ENCODE results near the gene FKBP1B.
A peak's percentile ranks its signal among the peaks of the same experiment; 100 is the strongest.
"Not testable (repeated sequence)": the region's sequence is repeated elsewhere in the genome, so short reads cannot be mapped to it uniquely, and the experiment has no call there.

Gene FKBP1B

GRCh38 chr2:24073816-24074215, 24.3 kb downstream of the FKBP1B start:
- DNase-seq, result no peak

DNA sequence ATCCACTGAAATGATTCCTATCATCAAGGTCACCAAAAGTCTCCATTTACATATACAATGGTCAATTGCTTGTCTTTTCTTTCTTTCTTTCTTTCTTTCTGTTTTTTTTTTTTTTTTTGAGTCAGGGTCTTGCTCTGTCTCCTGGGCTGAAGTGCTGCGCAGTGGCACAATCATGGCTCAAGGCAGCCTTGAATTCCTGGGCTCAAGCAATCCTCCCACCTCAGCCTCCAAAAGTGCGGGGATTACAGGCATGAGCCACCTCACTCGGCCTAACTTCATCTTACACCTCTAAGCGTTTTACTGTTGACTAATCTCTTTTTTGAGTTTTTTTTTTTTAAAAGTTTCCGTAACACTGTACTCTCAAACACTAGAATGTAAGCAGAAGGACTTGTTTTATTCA, 25.7 kb downstream of the FKBP1B start:
- no peak for DNase-seq

- DNase-seq, result peak; percentile 99 to 100
Measured at GRCh38 chr2:24075915-24076848, 26.6 kb downstream of the FKBP1B start, which contains the start of gene SF3B6. Gene SF3B6, minus strand, starts transcription at chr2:24076326. Its CDS starts 97 bp downstream, at chr2:24076229.

- no peak for DNase-seq
Measured at GRCh38 chr2:24076849-24077534, 27.5 kb downstream of the FKBP1B start.

DNA sequence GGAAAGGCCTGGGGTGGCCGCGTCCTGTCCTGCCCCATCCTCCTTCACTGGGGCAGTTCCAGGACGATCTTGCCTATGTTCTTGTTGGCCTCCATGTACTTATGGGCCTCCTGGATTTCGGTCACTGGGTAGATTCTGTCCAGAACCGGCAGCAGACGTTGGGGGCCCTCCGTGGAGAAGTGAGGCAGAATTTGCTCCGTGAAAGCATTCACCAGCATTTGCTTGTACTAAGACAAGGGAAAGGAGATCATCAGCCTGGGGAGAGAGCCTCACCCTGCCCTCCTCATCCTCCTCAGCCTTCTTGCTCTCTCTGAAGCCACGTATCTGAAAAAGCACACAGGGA, 28.0 kb downstream of the FKBP1B start:
- DNase-seq, result no peak

DNA sequence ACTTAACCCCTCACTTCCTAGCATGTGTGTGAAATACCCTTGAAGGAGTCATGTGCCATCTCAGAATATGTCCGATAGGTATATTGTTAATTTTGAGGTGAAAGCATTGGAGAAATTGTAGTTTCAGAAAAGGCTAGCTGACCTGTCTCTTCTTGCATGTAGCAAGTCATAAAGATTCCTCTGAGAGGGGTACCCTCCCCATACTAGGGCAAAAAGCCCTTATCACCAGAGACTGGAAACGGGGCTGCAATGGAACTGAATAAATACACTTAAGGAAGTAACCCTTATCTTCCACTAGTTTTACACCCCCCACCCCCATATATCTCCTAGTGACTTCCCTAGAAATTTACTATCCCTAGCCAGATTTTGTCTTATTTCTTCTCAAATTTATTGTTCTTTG, 28.3 kb downstream of the FKBP1B start:
- no peak for DNase-seq

- peak; percentile 25 to 53 for DNase-seq
Measured at GRCh38 chr2:24080701-24081100, 31.2 kb downstream of the FKBP1B start.

DNA sequence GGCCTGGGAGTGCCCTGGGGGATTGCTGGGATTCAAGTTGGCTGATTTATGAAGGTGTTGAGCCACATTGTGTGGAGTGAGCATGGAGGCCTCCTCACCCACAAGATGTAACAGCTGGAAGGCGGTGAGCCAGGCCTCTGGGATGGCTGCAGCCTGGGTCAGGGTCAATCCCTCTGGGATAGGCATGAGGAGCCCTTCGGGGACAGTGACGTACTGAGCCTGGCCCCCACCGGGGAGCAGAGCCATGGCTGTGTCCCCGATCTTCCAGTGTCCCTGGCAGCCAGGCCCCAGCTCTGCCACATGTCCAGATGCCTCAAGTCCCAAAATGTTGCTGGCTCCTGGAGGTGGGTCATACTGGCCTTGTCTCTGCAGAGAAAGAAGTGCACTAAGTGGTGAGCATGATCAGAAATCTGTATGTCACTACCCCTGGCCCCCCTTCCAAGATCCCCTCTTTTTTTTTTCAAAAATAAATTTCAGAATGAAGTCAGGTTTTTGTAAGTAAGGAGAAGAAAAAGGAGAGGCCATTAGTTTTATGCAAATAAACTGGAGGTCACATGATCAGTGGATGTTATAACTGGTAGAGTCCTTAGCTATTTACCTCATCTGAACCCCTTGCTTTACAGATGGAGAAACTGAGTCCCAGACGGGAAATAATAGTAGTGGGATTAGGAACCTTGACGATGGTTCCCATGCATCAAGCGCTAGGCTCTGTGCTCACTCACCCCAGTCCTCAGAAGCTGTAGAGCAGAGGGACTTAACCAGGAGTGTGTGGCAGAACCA, 33.4 kb downstream of the FKBP1B start:
- no peak for DNase-seq

DNA sequence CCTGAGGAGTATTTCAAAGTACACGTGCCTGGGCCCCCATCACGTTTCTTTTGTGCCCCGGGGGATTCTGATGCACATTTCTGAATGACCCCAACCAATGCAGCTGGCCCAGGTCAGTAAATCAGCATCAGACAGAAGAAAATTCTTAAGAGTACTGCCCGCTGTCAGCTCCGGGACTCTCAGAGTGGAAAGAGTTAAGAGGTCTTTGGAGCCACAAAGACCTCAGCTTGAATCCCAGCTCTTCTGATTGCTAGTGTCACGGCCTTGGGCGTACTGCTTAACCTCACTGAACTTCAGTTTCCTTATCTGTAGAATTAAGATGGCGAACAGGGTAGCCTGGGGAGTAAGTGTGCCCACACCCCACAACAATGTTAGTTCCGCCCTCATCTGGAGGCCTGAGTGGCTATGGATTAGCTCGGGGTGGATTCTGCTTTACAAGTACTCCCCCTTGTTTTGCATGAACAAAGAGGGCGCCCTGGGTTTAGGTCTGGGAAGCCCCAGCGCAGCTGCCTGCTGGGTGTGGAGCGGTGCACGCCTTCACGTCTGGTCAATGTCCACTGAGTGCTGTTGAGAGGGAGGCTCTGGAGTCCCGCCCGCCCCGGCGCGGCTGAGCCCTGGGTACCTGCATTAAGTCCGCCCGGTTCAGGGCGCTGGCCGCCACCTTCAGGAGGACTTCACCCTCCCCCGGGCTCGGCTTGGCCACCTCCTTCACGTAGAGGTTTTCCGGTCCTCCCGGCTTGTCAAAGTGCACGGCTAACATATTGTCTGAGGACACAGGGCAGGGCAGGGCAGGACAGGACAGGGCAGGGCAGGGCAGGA, 34.2 kb downstream of the FKBP1B start:
- DNase-seq, result no peak

GRCh38 chr2:24084386-24085199, 35.1 kb downstream of the FKBP1B start, which contains the start of gene TP53I3:
Gene TP53I3, minus strand, starts transcription at chr2:24084834. Its CDS starts 508 bp downstream, at chr2:24084326.
- DNase-seq, result peak; percentile 80

GRCh38 chr2:24085200-24085489, 35.6 kb downstream of the FKBP1B start:
- no peak for DNase-seq

DNA sequence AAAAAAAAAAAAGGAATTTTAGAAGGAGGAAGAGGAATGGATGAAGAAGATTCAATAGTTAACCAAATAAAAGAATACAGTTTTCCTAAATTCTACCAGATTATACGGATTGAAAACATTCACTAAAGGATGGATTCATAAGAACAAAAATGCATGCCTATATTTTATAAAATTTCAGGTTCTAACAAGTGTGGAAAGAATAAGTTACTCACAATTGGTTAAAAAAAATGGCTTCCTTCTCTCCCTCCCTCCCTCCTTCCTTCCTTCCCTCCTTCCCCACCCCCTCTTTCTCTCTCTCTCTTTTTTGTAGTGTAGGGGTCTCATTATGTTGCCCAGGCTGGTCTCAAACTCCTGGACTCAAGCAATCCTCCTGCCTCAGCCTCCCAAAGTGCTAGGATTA, 36.7 kb downstream of the FKBP1B start:
- DNase-seq, result no peak

GRCh38 chr2:24087032-24087431, 37.5 kb downstream of the FKBP1B start:
- DNase-seq, result no peak

- DNase-seq, result no peak
Measured at GRCh38 chr2:24088821-24089359, 39.3 kb downstream of the FKBP1B start.

- DNase-seq, result not testable (repeated sequence)
Measured at GRCh38 chr2:24093270-24093669, 43.7 kb downstream of the FKBP1B start.

DNA sequence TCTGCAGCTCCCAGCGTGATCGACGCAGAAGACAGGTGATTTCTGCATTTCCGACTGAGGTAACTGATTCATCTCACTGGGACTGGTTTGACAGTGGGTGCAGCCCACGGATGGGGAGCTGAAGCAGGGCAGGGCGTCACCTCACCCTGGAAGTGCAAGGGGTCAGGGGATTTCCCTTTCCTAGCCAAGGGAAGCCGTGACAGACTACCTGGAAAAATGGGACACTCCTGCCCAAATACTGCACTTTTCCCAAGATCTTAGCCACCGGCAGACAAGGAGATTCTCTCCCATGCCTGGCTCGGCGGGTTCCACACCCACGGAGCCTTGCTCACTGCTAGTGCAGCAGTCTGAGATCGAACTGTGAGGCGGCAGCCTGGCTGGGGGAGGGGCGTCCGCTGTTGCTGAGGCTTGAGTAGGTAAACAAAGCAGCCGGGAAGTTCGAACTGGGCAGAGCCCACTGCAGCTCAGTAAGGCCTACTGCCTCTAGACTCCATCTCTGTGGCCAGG, 45.7 kb downstream of the FKBP1B start:
- DNase-seq, result not testable (repeated sequence)

DNA sequence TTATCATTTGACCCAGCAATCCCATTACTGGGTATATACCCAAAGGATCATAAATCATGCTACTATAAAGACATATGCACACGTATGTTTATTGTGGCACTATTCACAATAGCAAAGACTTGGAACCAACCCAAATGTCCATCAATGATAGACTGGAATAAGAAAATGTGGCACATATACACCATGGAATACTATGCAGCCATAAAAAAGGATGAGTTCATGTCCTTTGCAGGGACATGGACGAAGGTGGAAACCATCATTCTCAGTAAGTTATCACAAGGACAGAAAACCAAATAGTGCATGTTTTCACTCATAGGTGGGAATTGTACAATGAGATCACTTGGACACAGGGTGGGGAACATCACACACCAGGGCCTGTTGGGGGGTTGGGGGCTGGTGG, 51.2 kb downstream of the FKBP1B start:
- not testable (repeated sequence) for DNase-seq

DNA sequence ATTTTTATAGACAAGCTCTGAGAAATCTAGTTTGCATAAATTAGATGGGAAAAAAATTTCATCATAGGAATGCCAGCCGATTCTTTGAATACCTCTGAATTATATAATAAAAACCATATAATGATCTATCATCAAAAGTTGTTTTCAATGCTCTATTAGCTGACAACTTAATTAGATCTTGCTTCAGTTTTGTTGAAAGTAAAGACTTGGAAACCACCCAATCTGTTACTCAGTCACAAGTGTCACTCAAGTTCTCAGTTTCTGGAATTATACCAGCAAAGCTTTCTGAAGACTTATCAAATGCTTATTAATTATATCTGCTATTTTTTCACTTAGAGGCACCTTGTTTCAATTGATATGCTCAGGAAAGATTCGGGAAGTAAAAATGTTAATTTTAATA, 52.5 kb downstream of the FKBP1B start:
- DNase-seq, result no peak

GRCh38 chr2:24102677-24103076, 53.1 kb downstream of the FKBP1B start:
- DNase-seq, result no peak

DNA sequence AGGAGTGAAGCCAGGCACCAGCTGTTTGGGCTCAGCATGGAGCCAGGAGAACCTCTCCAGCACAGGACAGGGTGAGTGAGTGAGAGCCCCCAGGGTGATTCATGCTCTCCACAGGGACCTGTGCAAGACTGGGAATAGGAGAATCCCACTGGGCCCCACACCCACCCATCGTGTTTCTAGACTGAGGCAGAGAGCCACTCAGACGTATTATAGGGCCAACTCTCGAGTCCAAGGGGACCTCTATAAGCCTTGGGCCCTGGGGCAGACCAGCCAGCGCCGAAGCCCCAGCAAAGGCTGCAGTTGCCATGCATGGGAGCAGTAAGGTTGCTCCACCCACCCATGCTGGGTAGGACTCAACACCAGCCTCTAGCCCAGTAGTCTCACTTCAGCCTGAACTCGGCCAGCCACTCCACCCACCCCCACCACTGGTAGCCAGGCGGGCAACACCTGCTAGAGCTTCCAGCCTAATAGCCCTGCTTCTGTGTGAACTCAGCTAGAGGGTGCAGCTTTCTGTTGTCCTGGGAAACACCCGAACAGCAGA, 54.6 kb downstream of the FKBP1B start:
- DNase-seq, result no peak

- no peak for DNase-seq
Measured at GRCh38 chr2:24104906-24105305, 55.4 kb downstream of the FKBP1B start.
